Raji (cell line): ENCODE results near the gene IGSF5.

Experiments
- POLR2A ChIP-seq: IDR thresholded peaks from 2 replicates; pipeline ENCODE4 v1.6.1; 2011; ENCODE audit warnings: low read depth, low read length, control low read depth; ENCODE audit not compliant: insufficient read depth

Gene IGSF5

DNA sequence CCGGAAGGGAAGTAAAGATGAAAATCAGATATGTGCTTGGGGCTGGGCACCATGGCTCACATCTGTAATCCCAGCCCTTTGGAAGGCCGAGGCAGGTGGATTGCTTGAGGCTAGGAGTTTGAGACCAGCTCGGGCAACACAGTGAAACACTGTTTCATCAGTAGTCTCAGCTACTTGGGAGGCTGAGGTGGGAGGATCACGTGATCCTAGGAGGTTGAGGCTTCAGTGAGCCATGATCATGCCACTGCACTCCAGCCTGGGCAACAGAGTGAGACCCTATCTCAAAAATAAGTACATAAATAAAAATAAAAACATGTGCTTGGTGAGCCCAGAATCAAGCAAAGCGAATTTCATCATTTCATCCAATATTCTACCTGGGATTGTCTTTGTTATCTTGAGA, 98.9 kb downstream of the IGSF5 start:
- no peak for TF ChIP-seq POLR2A

- no peak for TF ChIP-seq POLR2A
Observed at GRCh38 chr21:39845571-39846130, 100.7 kb downstream of the IGSF5 start.

- TF ChIP-seq POLR2A: no peak
Observed at GRCh38 chr21:39847877-39848276, 102.9 kb downstream of the IGSF5 start.

GRCh38 chr21:39849014-39849655, 104.2 kb downstream of the IGSF5 start:
- TF ChIP-seq POLR2A: no peak

- TF ChIP-seq POLR2A: no peak
Observed at GRCh38 chr21:39850333-39850732, 105.3 kb downstream of the IGSF5 start.

GRCh38 chr21:39851002-39851618, 106.1 kb downstream of the IGSF5 start:
- no peak for TF ChIP-seq POLR2A
